GM12873 (cell line): ENCODE results near the gene FLCN.

Source experiments
- TF ChIP-seq, protein P1 (sequence below): IDR thresholded peaks from 2 replicates; pipeline ENCODE4 v1.5.1; 2012; ENCODE audit warnings: low read depth, mild to moderate bottlenecking, moderate library complexity, low read length, control low read depth; ENCODE audit not compliant: insufficient read depth; ENCODE audit errors: missing control alignments

FLCN gene

DNA sequence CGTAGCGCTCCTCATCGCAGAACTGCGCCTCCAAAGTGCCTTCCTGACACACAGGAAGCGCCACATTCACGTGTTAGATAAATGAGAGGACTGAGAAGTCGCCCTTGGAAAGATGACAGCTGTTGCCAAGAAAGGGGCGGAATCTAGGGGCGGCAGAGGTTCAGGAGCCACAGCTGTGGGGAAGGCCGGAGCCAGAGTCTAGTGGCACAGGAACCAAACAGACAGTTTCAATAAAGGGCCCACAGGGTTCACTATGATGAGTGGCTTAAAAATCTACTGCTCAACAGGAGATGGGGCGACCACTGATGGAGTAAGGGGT, 4.7 kb downstream of the FLCN start:
- TF ChIP-seq, protein P1, sequence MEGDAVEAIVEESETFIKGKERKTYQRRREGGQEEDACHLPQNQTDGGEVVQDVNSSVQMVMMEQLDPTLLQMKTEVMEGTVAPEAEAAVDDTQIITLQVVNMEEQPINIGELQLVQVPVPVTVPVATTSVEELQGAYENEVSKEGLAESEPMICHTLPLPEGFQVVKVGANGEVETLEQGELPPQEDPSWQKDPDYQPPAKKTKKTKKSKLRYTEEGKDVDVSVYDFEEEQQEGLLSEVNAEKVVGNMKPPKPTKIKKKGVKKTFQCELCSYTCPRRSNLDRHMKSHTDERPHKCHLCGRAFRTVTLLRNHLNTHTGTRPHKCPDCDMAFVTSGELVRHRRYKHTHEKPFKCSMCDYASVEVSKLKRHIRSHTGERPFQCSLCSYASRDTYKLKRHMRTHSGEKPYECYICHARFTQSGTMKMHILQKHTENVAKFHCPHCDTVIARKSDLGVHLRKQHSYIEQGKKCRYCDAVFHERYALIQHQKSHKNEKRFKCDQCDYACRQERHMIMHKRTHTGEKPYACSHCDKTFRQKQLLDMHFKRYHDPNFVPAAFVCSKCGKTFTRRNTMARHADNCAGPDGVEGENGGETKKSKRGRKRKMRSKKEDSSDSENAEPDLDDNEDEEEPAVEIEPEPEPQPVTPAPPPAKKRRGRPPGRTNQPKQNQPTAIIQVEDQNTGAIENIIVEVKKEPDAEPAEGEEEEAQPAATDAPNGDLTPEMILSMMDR, result no peak

DNA sequence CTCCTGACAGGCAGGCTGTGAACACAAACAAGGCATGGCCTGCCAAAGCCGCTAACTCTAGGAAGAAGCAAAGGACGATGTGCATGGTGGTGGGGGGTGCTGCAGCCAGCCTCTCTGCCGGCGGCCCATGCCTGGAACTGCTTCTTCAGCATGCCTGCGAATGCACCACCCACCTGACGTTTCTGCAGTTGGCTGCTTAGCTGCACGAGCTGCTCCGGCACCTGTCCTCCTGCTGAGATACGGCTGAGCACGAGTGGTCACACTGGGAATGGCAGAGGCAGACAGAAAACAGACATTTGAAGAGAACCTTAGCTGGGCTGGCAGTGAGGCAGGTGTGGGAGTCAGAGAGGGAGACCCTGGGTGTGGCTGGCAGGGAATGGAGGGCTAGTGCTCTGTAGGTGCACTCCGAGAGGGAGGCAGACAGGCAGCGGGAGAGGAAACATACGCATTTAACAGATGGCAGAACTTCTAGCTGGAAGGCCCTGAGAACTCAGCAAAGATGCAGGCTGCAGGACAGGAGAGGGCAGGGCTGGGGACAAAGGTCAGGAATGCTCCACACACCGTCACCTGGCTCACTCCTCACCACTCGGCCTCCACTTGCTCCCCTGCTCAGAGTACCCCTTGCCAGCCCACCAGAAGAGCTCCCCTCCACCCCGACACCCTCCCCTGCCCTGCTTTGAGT, 5.2 kb downstream of the FLCN start:
- TF ChIP-seq, protein P1, result no peak

DNA sequence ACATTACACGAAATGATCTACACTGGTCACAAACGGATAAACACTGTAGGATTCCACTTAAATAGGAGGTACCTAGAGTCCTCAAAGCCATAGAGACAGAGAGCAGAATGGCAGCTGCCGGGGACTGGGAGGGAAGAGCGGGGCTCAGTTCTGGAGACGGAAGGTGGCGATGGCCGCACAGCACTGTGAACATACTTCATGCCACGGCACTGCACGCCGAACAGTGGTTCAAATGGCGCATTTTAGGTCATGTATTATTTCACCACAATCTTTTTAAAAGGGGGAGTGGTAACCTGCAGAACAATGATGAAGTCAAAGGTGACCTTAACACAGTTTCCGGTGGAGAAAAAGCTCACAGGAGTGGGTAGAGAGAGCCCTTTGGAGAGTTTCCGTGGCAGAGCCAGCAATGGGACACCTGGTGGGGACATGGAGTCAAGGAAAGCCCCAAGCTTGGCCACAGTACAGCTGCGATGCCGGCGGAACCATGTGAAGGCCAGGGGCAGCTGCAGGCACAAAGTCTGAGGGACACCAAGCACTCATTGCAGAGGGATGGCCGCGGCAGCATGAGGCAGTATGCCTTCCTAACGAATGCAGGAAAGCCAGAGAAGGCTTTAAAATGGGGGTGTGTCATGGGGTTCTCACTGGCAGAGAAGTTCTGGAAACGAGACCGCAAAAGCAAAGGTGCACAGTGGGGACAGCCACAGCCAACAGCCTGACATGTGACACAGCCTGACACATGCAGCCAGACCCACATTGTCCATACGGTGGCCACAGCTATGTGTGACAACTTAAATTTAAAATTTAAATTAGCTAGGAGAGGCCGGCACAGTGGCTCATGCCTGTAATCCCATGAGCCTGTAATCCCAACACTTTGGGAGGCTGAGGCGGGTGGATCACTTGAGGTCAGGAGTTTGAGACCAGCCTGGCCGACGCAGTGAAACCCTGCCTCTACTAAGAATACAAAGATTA, 7.3 kb downstream of the FLCN start:
- TF ChIP-seq, protein P1, result no peak

DNA sequence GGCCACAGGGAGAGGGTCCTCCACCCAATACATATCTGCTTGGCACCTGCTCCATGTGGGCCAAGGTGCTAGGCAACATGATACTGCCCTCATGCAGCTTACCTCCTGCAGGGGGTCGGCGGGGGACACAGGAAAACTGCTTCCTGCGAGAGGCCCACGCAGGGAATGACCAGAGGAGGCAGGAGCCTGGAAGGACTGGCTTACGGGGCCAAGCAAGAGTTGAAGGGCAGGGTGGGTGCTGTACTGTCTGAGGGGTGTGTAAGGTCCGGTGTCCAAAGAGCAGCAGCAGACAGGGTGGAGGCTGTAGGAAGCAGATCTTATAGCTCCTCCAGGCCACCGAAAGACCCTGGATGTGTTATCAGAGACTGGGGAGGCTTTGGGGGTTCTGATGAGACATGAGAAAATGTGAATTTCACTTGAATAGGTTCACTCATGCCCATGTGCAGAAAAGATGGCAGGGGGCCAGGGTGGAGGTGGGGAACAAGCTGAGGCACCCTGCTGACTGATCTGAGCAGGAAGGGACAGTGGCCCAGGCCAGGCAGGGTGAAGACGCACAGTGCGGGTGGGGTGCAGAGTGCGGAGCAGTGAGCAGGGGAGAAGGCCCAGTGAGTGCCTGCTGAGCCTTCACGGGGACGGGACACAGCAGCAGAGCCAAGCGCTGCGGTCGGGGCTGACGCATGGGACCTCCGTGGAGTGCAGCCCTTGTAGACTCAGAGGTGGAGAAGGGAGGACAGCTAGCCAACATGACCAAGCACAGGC, 8.3 kb downstream of the FLCN start:
- TF ChIP-seq, protein P1, result no peak

DNA sequence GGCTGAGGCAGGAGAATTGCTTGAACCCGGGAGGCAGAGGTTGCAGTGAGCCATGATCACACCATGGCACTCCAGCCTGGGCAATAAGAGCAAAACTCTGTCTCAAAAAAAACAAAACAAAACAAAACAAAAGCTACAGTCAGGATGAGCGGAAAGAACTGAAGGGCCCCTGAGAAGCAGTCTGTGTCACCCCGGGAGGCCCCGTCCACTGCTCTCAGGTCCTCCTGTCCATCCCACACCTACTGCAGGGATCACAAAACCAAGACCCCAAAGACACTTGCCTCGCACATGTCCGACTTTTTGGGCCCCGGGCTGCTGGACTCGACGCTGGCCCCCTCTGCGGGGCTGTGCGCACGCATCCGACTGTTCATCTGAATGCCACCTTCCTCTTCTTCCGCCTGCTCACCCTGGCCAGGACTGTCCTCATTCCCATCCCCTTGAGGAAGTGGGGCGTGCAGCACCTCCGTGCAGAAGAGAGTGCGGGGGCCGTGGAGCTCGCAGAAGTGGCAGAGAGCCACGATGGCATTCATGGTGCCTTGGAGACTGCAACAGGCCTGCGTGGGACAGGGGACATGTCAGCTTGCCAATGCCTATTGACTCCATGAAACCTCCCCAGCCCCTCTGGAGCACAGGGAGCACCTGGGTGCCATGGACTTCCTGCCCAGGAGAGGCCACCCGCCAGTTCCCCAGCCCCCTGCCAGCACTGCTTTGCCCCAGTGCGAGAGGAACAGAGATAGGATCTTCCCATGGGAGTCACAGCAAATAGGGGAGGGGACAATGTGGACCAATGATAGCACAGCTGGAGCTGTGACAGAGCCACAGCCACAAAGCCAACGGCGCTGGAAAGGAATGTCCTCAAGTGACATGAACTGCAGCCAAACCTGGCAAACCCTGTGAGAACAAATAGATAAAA, 9.1 kb downstream of the FLCN start:
- TF ChIP-seq, protein P1, result no peak

DNA sequence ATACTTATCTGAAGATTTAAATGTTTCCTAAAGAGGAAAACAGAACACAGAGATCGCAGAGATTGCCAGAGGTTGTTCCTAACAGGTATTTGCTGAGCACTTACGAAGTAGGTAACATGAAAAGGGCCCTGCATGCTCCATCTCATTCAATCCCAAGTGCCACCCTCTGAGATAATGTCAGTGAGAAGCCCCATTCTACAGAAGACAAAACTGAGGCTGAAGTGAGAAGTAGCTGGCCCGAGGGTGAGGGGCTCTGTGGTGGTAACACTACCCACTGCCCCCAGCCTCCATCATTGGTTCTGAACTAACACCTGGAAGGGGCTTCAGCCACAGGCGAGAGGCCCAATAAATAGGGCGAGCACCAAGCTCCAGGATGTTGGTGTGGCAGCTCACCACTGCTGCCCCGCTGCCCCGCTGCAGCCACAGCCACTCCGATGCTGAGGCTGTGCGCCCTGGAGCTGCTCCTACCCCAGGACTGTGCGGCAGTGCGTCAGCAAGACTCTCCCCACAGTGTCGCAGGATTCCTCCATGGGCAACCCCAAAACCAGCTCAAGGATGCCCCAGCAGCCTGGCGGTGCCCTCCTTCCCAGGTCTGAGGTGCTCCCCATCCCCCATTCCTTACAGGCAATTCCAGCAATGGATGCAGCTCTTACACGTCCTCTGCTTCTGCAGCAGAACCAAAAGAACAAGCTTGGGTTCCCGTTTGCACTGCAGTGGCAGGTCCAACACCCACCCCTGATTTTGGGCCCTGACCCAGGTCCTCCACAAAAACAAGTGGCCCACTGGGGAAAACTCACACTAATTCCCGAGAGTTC, 10.3 kb downstream of the FLCN start:
- TF ChIP-seq, protein P1, result no peak
